Head of caudate nucleus (tissue), 42 donors: ENCODE results near the gene LINGO4.

Experiments
- DNase-seq, 42 donors: peaks; one replicate each; pipeline versions ENCODE4 v3.0.0 to v3.0.0-alpha.2; 2020 to 2021; ENCODE audit warnings: mixed read lengths in 7 of 42
- intact Hi-C: fragments of 100-400 bp; cut with DNase I; formaldehyde crosslinking; loops from one replicate; pipeline ENCODE4 v1.15.0; 2022

LINGO4 gene

GRCh38 chr1:151805066-151805820, at the start of gene LINGO4:
LINGO4 (minus strand) TSS chr1:151805419; CDS start chr1:151802704, 2,715 bp downstream.
- intact Hi-C loops: no loop called here
- peak in 1 of 42 donors; percentile 30 for DNase-seq

GRCh38 chr1:151854658-151855057, 49.4 kb upstream of the LINGO4 start:
- peak in 2 of 42 donors; percentile 3 to 27 for DNase-seq
- intact Hi-C loops: no loop called here

- DNase-seq: peak in 1 of 42 donors; percentile 16
- intact Hi-C loops: no loop called here
Observed at GRCh38 chr1:151853411-151853943, 48.3 kb upstream of the LINGO4 start, which contains the start of gene THEM5. THEM5 (minus strand) TSS chr1:151853712; CDS start chr1:151853565, 147 bp downstream.

GRCh38 chr1:151852733-151853132, 47.5 kb upstream of the LINGO4 start:
- DNase-seq: peak in 1 of 42 donors; percentile 12
- intact Hi-C loops: no loop called here

GRCh38 chr1:151851886-151852285, 46.7 kb upstream of the LINGO4 start:
- intact Hi-C loops: no loop called here
- DNase-seq: peak in 5 of 42 donors; percentile 5 to 42 (median 21)

- intact Hi-C loops: no loop called here
- DNase-seq: peak in 1 of 42 donors; percentile 9
Observed at GRCh38 chr1:151849871-151850270, 44.7 kb upstream of the LINGO4 start.

GRCh38 chr1:151849126-151849525, 43.9 kb upstream of the LINGO4 start:
- intact Hi-C loops: no loop called here
- peak in 1 of 42 donors; percentile 6 for DNase-seq

- intact Hi-C loops: no loop called here
- DNase-seq: peak in 1 of 42 donors; percentile 8
Observed at GRCh38 chr1:151847867-151848596, 42.8 kb upstream of the LINGO4 start.

GRCh38 chr1:151846686-151847237, 41.5 kb upstream of the LINGO4 start:
- intact Hi-C loops: no loop called here
- peak in 1 of 42 donors; percentile 20 for DNase-seq

- intact Hi-C loops: no loop called here
- DNase-seq: peak in 1 of 42 donors; percentile 9
Observed at GRCh38 chr1:151846062-151846568, 40.9 kb upstream of the LINGO4 start.

GRCh38 chr1:151843398-151843797, 38.2 kb upstream of the LINGO4 start:
- intact Hi-C loops: no loop called here
- no peak for DNase-seq

GRCh38 chr1:151841141-151841540, 35.9 kb upstream of the LINGO4 start:
- peak in 6 of 42 donors; percentile 14 to 61 (median 33) for DNase-seq
- intact Hi-C loops: no loop called here

- DNase-seq: no peak
- intact Hi-C loops: no loop called here
Observed at GRCh38 chr1:151840421-151840820, 35.2 kb upstream of the LINGO4 start.

GRCh38 chr1:151839457-151840403, 34.5 kb upstream of the LINGO4 start, which contains the start of gene C2CD4D:
C2CD4D (minus strand) TSS chr1:151839820; CDS start chr1:151838989, 831 bp downstream.
- DNase-seq: peak; percentile 72 to 95 (median 86)
- intact Hi-C loops: loop anchor here (2.0 kb wide), 1 partner anchor 49 kb away; the partner anchor contains the start of gene TDRKH

GRCh38 chr1:151839082-151839412, 33.8 kb upstream of the LINGO4 start:
- intact Hi-C loops: loop anchor here (2.0 kb wide), 1 partner anchor 48 kb away; the partner anchor contains the start of gene TDRKH
- peak in 1 of 42 donors; percentile 39 for DNase-seq

GRCh38 chr1:151838222-151839081, 33.2 kb upstream of the LINGO4 start:
- intact Hi-C loops: loop anchor here (2.0 kb wide), 1 partner anchor 48 kb away; the partner anchor contains the start of gene TDRKH
- DNase-seq: peak in 6 of 42 donors; percentile 21 to 56 (median 34)

GRCh38 chr1:151837884-151838221, 32.6 kb upstream of the LINGO4 start:
- intact Hi-C loops: loop anchor here (2.0 kb wide), 1 partner anchor 47 kb away; the partner anchor contains the start of gene TDRKH
- no peak for DNase-seq
